CD4-positive, alpha-beta T cell (primary cell): Measurements from ENCODE around the gene GRM4. TPM values are rescaled to one million over a fixed set of nuclear protein-coding genes. Genes with fewer than 3 reads are reported as not detected.

Experiments used
- ATAC-seq: fragments of 200-7000 bp; cut with Tn5 transposase; one replicate; pipeline ENCODE4 v1.10.0; 2022; ENCODE audit warnings: mild to moderate bottlenecking; ENCODE audit not compliant: poor library complexity
- CTCF ChIA-PET: fragments of 350-600 bp; sonication (Branson Sonifier 250); formaldehyde crosslinking; loops from one replicate; lab custom pipeline; 2021; ENCODE audit warnings: antibody characterized with exemption, inconsistent platforms; lab: Charles Lee
- POLR2A ChIA-PET: fragments of 350-600 bp; sonication (Branson Sonifier 250); formaldehyde crosslinking; loops from one replicate; lab custom pipeline; 2021; ENCODE audit warnings: antibody characterized with exemption, inconsistent platforms; lab: Charles Lee
- DNase-seq, 14 experiments: peaks; one replicate each; pipeline ENCODE4 v3.0.0-alpha.2; 2013 to 2020; ENCODE audit warnings: mixed read lengths in 2 of 14
- H3K27ac ChIP-seq, 2 donors: one replicate each; pipeline versions ENCODE4 v1.5.1 to v1.7.0; 2013; ENCODE audit warnings: low read length in 2 of 2, low read depth in 1 of 2, mild to moderate bottlenecking in 1 of 2
- H3K27me3 ChIP-seq, 2 experiments: 1 replicate in 1 of 2; 2 replicates in 1 of 2; pipeline versions ENCODE4 v1.6.1 to v1.7.0; 2013; ENCODE audit warnings: low read length in 2 of 2, control low read depth in 1 of 2, mild to moderate bottlenecking in 1 of 2, moderate library complexity in 1 of 2; ENCODE audit not compliant: insufficient read depth in 2 of 2, control insufficient read depth in 1 of 2
- H3K36me3 ChIP-seq: one replicate; pipeline ENCODE4 v1.6.1; 2013; ENCODE audit warnings: low read length, control low read depth; ENCODE audit not compliant: insufficient read depth
- H3K4me1 ChIP-seq: one replicate; pipeline ENCODE4 v1.6.1; 2013; ENCODE audit warnings: low read length, control low read depth; ENCODE audit not compliant: insufficient read depth
- H3K4me3 ChIP-seq: one replicate; pipeline ENCODE4 v1.5.1; 2013; ENCODE audit warnings: mild to moderate bottlenecking, low read length, moderate library complexity
- H3K9me3 ChIP-seq, 2 experiments: 1 replicate in 1 of 2; 2 replicates in 1 of 2; pipeline versions ENCODE4 v1.6.1 to v1.7.0; 2013; ENCODE audit warnings: low read length in 2 of 2, mild to moderate bottlenecking in 2 of 2, control low read depth in 1 of 2, moderate library complexity in 1 of 2; ENCODE audit not compliant: control insufficient read depth in 1 of 2, insufficient read depth in 1 of 2
- H3K27ac Mint-ChIP-seq: one replicate; pipeline ENCODE4 v1.8.0; 2020; ENCODE audit warnings: mixed read lengths
- H3K27me3 Mint-ChIP-seq: one replicate; pipeline ENCODE4 v1.8.0; 2021; ENCODE audit warnings: mixed read lengths
- H3K36me3 Mint-ChIP-seq: one replicate; pipeline ENCODE4 v1.8.0; 2021; ENCODE audit warnings: low read depth, mixed read lengths
- H3K4me1 Mint-ChIP-seq: one replicate; pipeline ENCODE4 v1.8.0; 2021; ENCODE audit warnings: low read depth, mixed read lengths
- H3K4me3 Mint-ChIP-seq: one replicate; pipeline ENCODE4 v1.8.0; 2020; ENCODE audit warnings: mild to moderate bottlenecking, mixed read lengths
- H3K9me3 Mint-ChIP-seq: one replicate; pipeline ENCODE4 v1.8.0; 2020; ENCODE audit warnings: mixed read lengths
- CTCF ChIP-seq: fragments of 200-600 bp; IDR thresholded peaks from one replicate; pipeline ENCODE4 v1.8.0; 2022; ENCODE audit warnings: antibody characterized with exemption, mild to moderate bottlenecking
- intact Hi-C, 2 experiments: fragments of 100-400 bp; cut with DNase I in 1 of 2; cut with micrococcal nuclease in 1 of 2; formaldehyde crosslinking; loops; one replicate each; pipeline versions ENCODE4 v1.15.1 to v1.9.0; 2023 to 2025; cut with DNase I, micrococcal nuclease
- total RNA-seq, 174 experiments: library from RNA in 2 of 174; stranded (reverse) in 2 of 174; gene quantifications; one replicate each; pipeline ENCODE4 v1.2.3 and lab custom pipeline; 2021 to 2026

GRM4 gene
- total RNA-seq, 2 experiments from 2014 or later, result 0.08 TPM; not detected in 1

GRCh38 chr6:33990061-33990541 is 155.8 kb downstream of the GRM4 start:
- no peak overlapping the region for H3K4me3 Mint-ChIP-seq
- no peaks in the 10 kb centered on the region for H3K27me3 Mint-ChIP-seq
- H3K36me3 ChIP-seq, result no peaks in the 10 kb centered on the region
- no peak overlapping the region for H3K4me3 ChIP-seq
- CTCF ChIA-PET, result no interaction called here
- no peaks in the 10 kb centered on the region for H3K4me1 Mint-ChIP-seq
- no peak overlapping the region for H3K27ac ChIP-seq
- POLR2A ChIA-PET, result no interaction called here
- H3K36me3 Mint-ChIP-seq, result no peaks in the 10 kb centered on the region
- H3K27me3 ChIP-seq, result no peaks in the 10 kb centered on the region
- ATAC-seq, result no peak
- no peak for DNase-seq
- TF ChIP-seq CTCF, result no peak
- no peaks in the 10 kb centered on the region for H3K4me1 ChIP-seq
- H3K9me3 Mint-ChIP-seq, result no peaks in the 10 kb centered on the region
- intact Hi-C loops, result no loop called here
- no peak overlapping the region for H3K27ac Mint-ChIP-seq
- no peaks in the 10 kb centered on the region for H3K9me3 ChIP-seq

- Mint-ChIP-seq H3K27me3 (no peaks in the 10 kb centered on the region), H3K27ac (no peak overlapping the region), H3K9me3 (no peaks in the 10 kb centered on the region), H3K4me3 (no peak overlapping the region), H3K36me3 (no peaks in the 10 kb centered on the region), H3K4me1 (no peaks in the 10 kb centered on the region)
- Histone ChIP-seq H3K27ac (no peak overlapping the region), H3K27me3 (no peaks in the 10 kb centered on the region), H3K4me1 (no peaks in the 10 kb centered on the region), H3K9me3 (no peaks in the 10 kb centered on the region), H3K4me3 (no peak overlapping the region), H3K36me3 (no peaks in the 10 kb centered on the region)
- no peak for DNase-seq
- no peak for ATAC-seq
- ChIA-PET POLR2A (no interaction called here), CTCF (no interaction called here)
- TF ChIP-seq CTCF, result no peak
- intact Hi-C loops, result no loop called here
Observed at GRCh38 chr6:33989016-33989854, 156.7 kb downstream of the GRM4 start.

- H3K4me1 ChIP-seq, result no peaks in the 10 kb centered on the region
- POLR2A ChIA-PET, result no interaction called here
- CTCF ChIA-PET, result no interaction called here
Observed at GRCh38 chr6:33988121-33989015, 157.5 kb downstream of the GRM4 start.

More at GRCh38 chr6:33988121-33989015, 157.5 kb downstream of the GRM4 start:
- DNase-seq (no peak), ATAC-seq (no peak)
- TF ChIP-seq CTCF, result no peak
- no peaks in the 10 kb centered on the region for H3K9me3 Mint-ChIP-seq
- no peak overlapping the region for H3K27ac ChIP-seq
- no peak overlapping the region for H3K27ac Mint-ChIP-seq
- no peaks in the 10 kb centered on the region for H3K36me3 Mint-ChIP-seq
- H3K4me3 Mint-ChIP-seq, result no peak overlapping the region
- no peaks in the 10 kb centered on the region for H3K27me3 Mint-ChIP-seq
- no peaks in the 10 kb centered on the region for H3K9me3 ChIP-seq
- no peaks in the 10 kb centered on the region for H3K36me3 ChIP-seq
- H3K4me1 Mint-ChIP-seq, result no peaks in the 10 kb centered on the region
- intact Hi-C loops, result no loop called here
- no peaks in the 10 kb centered on the region for H3K27me3 ChIP-seq
- no peak overlapping the region for H3K4me3 ChIP-seq
